Measurements from ENCODE around the gene RANGAP1.

- TF ChIP-seq CTCF (IDR thresholded peaks at IDR 0.05; ENCODE audit: borderline replicate concordance, extremely low read depth, low read length, poor library complexity, severe bottlenecking) (no peak), EZH2 (IDR thresholded peaks at IDR 0.05; ENCODE audit: borderline replicate concordance, low read depth, low read length, severe bottlenecking) (no peak)
Observed at GRCh38 chr22:41264408-41264941, 21.5 kb downstream of the RANGAP1 start.

Measured in DND-41 (cell line).